Stromal cell of bone marrow (primary cell): ENCODE measurements around the gene PTH1R.

Experiments used
- DNase-seq: peaks from one replicate; pipeline ENCODE4 v3.0.0-alpha.2; 2012; ENCODE audit warnings: low read depth

Gene PTH1R

DNA sequence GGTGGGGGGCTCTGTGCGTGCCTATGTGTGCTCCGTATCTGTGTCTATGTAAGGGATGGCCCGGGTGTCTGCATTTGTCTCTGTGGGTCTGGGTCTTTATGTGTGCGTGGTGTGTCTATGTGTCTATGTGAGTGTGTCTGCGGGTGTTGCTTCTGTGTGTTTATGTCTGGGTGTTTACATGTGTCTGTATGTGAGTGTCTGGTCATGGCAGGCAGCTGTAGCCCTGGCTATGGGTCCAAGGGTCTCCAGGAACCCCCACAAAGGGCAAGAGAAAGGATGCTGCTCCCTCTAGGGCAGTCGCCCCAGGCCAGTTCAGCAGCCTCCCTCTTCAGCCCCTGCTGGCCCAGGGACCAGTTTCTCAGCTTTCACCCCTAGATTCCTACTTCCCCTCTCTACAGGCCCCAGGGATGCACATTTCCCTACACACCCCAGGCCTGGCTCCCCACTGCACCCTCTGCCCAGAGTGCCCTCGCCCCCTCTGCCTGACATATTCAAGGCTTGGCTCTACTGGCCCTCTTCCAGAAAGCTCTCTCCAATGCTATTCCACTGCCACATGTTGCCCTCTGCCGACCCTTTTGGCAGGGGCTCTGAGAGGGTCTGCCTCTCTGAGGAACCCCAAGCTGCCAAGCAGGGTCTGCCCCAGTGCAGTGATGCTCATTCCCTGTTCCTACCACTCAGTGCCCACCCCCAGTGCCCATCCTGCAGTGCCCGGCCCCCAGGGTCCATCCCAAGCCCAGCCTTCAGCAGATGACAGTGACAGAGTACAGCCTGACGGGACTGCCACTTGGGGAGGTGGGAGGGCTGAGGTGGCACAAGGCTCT, 13.2 kb upstream of the PTH1R start:
- no peak for DNase-seq

DNA sequence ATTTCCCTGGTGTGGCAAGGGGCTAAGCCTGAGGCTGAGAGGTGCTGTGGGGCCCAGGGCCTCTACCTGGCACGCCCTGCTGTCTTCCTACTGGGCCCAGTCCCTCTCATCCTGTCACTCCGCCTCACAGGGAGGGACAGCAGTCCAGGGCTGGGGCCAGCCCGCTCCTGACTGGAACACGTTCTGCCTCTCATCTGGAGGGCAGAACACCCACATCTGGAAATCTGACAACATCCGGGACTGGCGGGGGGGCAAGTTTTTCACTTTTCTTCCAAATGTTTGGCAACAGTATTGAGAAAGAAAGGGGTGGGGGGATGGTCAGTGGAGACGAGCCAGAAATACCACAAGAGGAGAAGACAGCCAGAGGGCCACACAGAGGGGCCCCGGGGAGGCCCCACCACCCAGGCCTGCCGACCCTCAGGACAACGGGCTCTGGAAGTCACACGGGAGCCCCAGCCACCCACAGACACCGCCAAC, 12.5 kb upstream of the PTH1R start:
- no peak for DNase-seq

DNA sequence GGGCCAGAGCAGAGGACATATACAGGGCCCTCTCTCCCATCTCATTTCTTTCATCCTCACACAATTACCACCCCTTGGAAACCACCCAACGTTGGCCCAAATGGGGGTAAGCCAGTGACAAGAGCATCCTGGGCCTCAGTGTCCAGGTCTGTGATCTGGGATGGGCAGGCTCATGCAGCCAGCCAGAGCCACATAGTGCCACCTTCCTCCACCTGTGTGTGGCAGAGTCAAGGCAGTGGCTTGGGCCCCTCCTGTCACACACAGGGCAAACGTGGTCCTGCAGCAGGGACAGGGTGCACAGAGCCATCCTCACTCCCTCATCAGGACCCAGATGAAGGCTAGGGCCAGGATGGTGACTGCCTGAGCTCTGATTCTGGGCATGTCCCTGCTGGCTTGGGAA, 12.0 kb upstream of the PTH1R start:
- DNase-seq, result no peak

DNA sequence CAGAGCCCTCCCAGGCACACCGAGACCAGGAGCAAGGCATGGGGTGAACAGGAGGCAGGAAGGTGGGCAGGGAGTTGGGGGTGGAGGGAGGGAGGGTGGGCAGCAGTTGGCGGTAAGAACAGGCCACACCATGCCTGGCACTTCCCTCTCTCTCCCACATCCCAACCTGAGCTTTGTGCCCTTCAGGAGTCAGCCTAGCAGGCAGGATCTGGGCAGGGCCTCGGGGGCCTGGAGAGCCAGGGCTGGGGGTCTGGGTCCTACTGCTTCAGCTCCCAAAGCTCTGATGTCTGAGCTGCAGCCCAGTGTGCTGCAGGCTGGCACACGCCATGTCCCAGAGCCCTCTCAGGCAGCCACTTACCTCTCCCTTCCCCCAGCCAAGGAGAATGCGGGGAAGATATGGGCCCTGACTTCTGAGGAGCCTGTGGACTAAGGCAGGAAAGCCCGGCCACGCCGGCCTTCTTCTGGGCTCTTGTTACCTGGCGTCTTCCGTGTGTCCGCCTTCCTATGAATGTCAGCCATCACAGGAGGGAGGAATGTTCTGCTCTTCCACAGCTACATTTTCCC, 11.4 kb upstream of the PTH1R start:
- DNase-seq, result no peak

DNA sequence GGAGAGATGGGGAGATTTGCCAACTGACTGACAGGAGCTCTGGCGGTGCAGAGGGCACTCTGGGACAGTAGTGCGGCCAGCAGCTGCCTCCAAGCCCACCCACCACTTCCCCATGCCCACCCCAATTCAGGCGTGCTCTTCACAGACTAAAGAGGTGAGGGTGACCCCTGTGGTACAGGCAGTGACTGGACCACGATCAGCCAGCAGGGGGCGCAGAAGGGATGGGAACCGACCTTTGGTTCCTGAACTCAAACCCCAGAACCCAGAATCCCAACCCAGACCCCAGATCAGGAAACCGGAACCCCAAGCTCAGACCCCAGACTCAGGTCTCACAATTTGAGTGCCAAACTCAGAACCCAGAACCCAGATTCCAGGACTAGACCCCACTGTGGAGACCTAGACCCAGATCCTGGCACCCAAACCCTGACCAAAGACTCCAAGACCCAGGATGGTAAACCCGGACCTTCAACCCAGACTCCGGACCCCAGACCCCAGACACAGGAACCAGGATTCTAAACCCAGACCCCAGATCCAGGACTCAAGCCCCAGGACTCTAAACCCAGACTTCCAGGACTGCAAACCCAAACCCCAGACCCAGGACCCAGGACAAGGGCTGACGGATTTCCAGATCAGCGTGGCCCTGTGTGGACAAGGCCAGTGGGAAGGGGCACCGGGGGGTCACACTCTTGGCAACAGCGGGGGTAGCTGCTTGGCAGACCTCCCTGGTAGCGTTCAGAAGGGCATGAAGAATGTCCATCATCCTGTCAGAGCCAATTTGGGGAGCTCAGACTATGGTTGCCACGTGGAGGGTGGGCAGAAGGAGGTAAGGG, 10.6 kb upstream of the PTH1R start:
- no peak for DNase-seq

DNA sequence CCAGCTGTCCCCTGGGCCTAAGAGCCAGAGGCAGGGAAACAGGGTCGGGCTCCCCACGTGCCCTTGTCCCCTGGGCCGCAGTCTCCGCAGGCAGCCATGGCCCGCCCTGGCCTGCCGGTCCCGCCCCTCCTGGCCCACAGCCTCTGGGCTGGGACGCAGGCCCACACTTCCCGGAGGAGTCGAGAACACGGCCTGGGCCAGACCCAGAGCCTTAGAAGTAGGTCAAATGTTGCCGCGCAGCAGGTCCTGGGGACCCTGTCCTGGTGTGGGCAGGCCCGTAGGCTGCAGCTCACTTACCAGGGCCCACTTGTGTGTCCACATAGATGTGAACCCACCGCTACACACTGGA, 10.0 kb upstream of the PTH1R start:
- peak; percentile 30 for DNase-seq

DNA sequence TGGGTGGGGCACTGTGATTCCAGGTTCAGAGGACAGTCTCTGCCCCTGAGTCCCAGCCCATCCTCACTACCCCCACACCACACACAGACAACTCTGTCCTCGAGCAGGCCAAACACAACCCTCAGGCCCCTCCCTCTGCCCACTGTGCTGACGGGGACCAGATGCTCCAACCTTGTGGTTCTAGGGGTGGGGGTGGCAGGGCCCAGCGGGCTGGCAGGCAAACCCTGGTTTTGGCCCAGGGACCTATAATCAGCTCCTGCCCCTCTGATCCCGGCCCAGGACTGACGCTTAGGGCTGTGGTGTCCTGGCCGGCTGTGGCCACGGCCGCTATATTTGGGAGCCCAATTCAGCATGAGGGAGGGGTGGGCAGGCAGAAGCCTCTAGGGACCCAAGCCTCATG, 9.2 kb upstream of the PTH1R start:
- DNase-seq, result no peak

DNA sequence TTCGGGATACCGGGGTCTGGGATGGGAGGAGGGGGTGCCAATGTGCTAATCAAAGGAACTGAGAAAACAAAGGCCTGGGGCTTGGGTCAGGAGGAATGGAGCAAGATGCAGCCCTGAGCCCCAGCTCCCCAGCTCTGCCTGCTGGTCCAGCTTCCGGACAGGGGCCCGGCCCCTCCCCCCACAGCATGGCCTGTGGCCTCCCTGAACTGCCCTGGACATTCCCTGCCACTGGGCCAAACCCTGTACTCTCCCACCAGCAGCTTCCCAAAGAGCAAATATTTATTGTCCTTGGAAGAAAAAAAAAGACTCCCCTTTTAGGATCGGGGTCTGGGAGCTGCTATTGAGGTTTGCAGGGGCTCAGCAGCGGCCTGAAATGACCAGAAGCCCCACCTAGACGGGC, 8.6 kb upstream of the PTH1R start:
- DNase-seq, result no peak

DNA sequence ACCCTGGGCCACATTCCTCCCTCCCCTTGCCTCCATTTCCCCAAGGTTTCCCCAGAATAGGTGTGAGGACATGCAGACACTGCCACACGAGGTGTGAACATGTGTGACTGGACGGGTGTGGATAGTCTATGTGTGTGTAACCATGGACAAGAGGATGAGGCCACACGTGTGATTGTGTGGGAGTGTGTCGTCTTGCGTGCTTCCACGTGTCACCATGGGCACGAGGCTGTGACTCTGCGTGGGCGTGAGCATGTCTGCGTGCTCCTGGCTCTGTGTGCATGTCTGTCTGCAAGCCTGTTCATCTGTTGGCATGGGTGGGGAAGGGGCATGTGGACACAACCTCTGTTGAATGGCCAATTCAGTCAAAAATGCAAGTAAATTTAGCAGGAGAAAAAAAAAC, 8.1 kb upstream of the PTH1R start:
- DNase-seq, result no peak

DNA sequence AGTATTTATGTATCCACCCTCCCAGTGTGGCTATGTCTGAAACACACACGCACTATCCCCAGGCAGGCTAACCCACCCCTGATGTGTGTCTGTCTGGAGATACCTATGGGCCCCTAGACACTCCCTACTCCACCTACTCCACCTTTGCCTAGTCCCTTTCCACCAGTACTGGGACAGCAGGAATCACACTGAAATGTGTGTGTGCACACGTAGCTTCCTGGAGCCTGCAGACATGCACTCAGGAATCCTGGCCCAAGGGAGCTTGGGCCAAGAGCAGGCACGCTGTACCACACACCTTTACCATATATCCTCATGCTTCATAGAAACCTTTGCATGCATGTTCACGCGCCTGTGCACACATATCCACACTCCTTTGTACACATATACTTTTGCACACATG, 6.9 kb upstream of the PTH1R start:
- no peak for DNase-seq

DNA sequence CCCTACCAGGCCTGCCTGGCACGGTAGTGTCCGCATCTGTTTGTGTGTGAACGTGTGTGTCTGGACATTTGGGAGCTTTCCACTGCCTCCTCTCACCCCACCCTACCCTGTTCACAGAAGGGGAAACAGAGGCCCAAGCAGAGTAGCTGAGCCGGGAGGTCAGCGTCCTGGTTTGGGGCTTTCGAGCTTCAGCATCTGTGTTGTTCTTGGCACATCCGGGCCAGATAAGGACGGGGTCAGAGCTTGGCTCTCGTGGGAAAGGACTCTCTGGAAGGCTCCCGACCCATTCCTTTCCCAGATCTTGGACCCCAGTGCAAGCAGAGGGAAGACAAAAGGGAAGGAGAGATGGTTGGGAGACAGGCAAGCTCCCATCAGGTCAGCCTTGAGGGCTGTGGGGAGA, 6.3 kb upstream of the PTH1R start:
- DNase-seq, result no peak

DNA sequence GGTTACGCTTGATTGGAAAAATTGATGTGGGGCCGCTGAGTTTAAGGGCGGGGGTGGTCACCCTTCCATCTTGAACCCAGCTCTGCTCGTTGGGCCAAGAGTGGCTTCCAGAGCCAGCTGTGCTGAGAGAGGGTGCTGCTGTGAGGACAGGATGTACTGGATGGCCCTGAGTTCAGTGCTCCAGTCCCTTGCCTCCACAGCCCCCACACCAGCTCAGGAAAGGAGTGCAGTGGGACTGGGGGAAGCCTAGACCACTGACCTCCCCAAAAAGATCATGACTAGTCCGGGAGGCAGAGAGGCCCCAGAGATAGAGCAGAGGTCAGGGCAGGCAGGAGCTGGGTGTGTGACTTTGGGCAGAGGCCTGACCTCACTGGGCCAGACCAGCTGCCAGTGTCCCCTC, 4.0 kb upstream of the PTH1R start:
- DNase-seq, result no peak

DNA sequence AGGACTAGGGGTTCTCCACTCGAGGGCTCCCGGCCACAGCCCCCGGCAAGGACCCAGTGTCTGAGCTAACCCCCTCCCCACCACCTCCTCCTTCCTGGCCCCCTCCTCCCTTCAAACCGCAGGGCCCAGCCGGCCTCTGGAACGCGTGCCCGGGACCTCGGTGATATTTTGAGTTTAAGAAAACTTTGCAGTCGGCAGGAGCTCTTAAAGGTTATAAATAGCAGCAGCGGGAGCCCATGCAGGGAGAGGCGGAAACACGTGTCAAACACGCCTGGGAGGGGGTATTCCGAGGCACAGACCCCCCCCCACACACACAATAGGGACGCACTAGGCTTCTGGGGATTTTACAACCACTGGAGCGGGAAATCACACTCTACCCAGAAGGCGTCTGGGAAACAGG, 3.1 kb upstream of the PTH1R start:
- no peak for DNase-seq

DNA sequence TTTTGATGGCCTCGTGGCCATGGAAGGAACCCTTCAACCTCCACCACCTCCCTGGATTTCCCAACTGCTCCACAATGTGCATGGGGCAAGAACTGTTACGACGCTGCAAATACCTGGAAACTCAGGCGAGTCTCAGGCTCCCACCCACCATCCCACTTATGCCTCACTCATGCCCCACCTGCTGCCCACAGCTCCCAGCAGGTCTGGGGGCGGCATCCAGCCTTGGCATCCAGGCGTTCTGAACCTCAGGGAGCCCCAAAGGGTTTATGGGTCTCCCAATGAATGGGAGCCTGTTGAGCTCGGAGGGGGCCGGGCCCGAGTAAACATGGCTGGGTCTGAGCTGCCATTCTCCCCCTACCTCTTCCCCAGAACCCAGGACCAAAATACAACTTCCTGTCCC, 2.0 kb upstream of the PTH1R start:
- no peak for DNase-seq

DNA sequence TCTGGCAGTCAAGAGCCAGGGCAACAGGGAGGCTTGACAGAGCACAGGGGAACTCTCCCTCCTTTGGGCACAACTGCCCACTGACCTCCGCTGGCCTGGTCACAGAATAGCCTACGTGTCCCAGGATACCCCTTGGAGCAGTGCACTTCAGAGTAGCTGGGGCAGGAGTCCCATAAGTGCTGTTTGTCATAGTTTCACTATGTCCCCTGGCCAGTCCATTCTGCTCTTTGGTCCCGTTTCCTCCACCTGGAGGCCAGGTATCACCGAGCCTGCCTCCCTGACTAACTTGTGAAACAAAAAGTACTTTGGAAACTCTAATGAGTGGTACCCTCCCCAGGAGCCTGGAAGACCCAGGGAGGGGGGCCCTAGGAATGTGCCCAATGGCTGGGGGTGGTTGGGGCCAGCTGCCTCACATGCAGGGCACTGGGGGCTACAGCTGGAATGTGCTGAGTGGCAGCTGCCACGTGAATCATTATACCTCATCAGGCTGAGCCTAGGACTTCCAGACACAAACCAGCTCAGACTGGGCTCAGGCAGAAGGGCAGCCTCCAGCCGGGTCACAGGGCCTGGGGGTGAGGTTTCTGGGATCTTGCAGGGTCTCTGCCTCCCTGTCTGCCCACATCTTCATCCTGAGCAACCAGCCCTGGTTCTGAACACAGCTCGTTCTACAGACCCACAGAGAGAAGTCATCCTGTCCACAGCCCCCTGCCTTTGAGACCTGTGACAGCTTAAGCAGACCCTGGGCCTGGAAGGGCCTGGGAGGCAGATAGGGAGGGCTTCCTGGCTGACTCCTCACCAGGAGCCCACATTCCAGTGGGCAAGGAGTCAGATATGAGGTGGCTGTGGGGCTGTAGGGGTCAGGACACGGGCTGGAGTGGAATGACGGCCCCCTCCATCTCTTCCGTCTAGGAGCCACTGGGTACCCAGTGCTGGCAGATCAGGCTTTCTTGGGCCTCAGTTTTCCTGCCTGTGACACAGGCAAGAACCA, 914 bp upstream of the PTH1R start:
- no peak for DNase-seq

DNA sequence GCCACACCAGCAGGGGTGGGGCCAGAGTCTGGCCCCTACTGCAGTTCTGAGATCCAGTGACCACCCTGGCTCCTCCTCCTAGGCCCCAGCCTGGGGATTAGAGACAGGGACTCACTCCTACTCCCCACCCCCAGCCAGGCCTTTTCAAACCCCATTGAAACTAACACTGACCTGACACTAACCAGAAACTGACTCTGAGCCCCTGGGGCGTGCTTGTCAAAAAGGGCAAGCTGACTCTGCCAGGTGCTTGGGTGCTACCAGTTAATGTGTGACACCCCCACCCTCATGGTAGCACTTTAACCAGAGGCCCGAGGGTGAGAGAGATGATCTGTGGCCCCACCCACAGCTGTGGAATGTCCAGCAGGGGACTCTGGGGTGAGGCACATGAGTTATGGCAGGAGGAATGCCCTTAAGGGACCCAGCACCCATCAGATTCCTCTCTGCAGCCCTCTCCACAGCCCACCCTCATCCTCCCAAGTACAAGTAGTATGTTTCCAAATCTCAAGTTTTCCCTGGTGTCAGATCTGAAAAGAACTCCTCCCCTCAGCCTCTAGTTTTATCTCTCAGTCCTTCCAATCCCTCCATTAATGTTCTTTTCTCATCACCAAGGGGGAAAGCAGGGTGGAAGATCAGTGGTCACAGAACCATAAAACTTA, 1.4 kb downstream of the PTH1R start:
- DNase-seq, result no peak

DNA sequence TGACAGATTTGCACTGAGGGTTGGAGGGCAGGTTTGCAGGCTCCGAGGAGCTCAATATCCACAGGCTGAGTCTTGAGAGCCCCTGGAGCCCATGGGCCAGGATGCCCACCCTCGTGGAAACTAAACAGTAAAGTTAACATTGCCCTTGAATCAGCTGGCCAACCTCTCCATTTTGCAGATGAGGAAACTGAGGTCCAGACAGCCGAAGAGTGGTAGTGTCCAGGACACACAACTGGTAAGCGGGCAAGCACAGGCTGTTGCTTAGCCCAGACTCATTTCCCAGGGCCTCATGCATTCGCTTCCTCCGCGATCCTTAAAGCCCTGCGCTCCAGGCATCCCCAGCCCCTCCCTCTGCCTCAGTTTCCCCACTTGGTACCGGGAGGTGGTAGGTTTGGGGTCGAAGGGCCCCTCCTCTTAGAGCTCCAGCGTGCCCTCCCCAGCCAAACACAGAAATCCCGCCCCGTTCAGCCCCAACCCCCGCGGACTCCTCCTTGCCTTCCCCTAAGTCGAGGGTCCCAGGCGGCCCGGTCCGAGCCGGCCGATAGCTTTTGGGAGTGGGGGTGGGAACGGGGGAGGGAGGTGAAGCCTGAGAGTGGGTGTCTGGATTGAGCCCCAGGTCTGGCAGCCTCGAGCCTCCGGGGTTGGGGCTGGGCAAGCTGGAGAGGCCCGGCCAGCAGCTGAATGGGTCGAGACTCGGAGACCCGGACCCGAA, 3.5 kb downstream of the PTH1R start:
- DNase-seq, result no peak

DNA sequence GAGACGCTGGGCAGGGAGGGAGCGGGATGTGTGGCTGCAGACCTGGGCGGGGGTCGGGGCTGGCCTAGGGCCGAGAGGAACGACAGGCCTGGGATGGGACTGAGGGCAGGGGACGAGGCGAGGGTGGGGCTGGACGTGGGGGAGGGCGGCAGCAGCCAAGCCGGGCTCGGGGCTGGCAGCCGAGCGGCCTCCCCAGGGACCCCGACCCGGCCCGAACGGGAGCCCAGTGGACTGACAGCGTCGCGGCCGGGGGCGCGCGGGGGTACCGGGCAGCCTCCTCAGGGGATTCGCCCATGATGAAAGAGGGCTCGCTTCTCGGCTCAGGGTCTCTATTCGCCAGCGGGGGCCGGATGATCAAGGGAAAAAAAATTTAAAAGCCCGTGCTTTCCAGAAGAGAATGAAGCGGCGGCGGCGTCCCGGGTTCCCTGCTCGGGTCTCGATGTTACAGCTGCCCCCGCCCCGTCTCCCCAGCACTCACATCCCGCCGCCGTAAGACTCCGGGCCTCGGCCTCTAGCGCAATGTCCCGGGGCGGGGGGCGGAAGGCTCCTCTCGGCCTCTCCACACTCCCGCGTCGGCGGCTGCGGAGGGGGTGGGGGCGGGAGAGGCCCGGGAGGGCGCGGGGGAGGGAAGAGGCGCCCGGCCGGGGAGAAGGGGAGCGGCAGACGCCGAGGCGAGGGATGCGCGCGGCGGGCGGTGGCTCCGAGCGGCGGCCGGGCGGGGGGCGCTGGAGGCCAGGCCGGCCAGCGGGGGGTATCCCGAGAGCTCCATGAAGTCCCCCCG, 4.3 kb downstream of the PTH1R start:
- no peak for DNase-seq

DNA sequence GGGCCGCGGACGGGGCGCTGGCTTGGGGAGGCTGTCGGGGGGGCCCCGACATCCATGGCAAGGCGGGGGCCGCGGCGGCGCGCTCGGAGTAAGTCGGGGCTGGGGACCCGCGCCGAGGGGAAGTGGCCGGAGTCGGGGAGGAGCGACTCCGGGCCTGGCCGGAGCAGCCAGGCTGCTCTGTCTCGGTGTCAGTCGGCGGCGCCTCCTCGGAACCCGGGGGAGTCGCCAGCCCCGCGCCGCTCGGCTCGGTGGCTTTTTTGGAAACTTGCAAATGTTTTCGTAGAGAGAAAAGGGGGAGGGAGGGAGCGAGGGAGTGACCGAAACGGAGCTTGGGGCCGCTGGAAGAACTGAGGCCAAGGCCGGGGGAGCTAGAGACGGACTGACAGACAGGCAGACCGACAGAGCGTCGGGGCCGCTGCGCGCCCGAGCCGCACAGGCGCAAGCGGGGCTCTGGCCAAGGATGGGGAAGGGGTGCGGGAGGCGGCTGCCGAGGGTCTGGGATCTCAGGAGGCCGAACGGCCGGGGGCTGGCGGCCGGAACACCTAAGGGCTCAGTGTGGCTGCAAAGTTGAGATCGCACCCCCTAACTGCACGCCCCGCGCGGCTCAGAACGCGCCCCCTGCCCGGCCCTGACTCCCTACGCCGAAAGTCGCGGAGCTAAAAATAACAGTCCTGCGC, 5.0 kb downstream of the PTH1R start:
- DNase-seq, result no peak
